NB4 (cell line): Measurements from ENCODE around the gene ZNF341.

Source experiments
- TF ChIP-seq, protein P1 (sequence below): IDR thresholded peaks from one replicate; pipeline ENCODE4 v1.5.1; 2012; ENCODE audit warnings: low read depth, low read length
- TF ChIP-seq, protein P2 (sequence below): IDR thresholded peaks from 2 replicates; pipeline ENCODE4 v1.6.1; 2011; ENCODE audit warnings: low read depth, low read length

DNA sequence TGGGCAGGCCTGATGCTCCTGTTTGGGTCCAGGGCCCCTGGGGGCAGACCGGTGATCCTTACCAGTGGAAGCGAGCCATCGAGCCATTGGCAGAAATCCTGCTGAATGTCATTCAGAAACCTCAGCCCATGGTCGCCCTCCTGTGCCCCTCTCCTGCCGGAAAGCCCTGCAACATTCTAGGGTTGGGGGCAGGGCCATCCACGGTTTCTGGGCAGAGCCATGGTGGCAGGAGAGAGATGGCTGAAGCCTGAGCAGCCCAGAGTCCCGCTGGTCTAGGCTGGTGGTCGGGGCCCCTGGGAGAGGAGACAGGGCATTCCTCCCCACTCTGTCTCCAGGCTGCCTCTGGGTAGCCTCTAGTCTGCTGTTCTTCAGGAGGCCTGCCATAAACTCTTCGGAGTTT is 59.7 kb downstream of the ZNF341 start:
- TF ChIP-seq, protein P1, sequence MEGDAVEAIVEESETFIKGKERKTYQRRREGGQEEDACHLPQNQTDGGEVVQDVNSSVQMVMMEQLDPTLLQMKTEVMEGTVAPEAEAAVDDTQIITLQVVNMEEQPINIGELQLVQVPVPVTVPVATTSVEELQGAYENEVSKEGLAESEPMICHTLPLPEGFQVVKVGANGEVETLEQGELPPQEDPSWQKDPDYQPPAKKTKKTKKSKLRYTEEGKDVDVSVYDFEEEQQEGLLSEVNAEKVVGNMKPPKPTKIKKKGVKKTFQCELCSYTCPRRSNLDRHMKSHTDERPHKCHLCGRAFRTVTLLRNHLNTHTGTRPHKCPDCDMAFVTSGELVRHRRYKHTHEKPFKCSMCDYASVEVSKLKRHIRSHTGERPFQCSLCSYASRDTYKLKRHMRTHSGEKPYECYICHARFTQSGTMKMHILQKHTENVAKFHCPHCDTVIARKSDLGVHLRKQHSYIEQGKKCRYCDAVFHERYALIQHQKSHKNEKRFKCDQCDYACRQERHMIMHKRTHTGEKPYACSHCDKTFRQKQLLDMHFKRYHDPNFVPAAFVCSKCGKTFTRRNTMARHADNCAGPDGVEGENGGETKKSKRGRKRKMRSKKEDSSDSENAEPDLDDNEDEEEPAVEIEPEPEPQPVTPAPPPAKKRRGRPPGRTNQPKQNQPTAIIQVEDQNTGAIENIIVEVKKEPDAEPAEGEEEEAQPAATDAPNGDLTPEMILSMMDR, result no peak
- TF ChIP-seq, protein P2, sequence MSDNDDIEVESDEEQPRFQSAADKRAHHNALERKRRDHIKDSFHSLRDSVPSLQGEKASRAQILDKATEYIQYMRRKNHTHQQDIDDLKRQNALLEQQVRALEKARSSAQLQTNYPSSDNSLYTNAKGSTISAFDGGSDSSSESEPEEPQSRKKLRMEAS, result no peak
